ES-I3 (cell line): Measurements from ENCODE around the gene RNASE13.
"Not testable (repeated sequence)": the region's sequence is repeated elsewhere in the genome, so short reads cannot be mapped to it uniquely, and the experiment has no call there.

Experiments
- H3K36me3 ChIP-seq: 2 replicates; pipeline ENCODE4 v1.6.1; 2013; ENCODE audit warnings: mild to moderate bottlenecking, low read length, control low read depth, moderate library complexity; ENCODE audit not compliant: insufficient read depth
- H3K4me1 ChIP-seq: 2 replicates; pipeline ENCODE4 v1.6.1; 2013; ENCODE audit warnings: mild to moderate bottlenecking, control low read depth, low read length; ENCODE audit not compliant: insufficient read depth
- H3K9ac ChIP-seq: 2 replicates; pipeline ENCODE4 v1.6.1; 2013; ENCODE audit warnings: low read depth, mild to moderate bottlenecking, low read length, moderate library complexity
- H3K9me3 ChIP-seq: 2 replicates; pipeline ENCODE4 v1.6.1; 2013; ENCODE audit warnings: mild to moderate bottlenecking, low read length, moderate library complexity; ENCODE audit not compliant: control insufficient read depth, insufficient read depth

The RNASE13 gene

GRCh38 chr14:21011136-21011535 is 23.5 kb downstream of the RNASE13 start:
- H3K9ac ChIP-seq: no peak overlapping the region
- H3K4me1 ChIP-seq: peaks cover 6% of the 10 kb centered on the region
- no peaks in the 10 kb centered on the region for H3K36me3 ChIP-seq
- no peaks in the 10 kb centered on the region for H3K9me3 ChIP-seq

DNA sequence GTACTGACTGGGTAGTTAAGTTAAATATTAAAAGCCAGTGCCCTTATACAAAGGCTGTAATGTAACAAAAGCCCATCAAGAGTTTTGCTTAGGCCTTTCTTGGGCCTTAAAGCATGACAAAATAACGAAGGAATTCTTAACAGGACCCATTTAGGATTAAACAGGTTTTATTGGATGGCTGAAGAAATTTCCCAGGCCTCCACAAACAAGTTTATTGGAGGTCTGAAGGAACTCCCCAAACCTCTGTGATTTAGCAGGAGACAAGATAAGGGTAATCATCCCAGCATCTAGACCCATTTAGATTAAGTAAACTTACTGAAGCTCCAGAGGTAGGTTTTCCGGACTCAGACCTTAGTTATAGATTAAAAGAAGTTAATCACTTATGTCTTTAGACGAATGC is 24.9 kb downstream of the RNASE13 start:
- not testable (repeated sequence) for H3K9ac ChIP-seq, H3K9me3 ChIP-seq, H3K36me3 ChIP-seq, H3K4me1 ChIP-seq

- Histone ChIP-seq H3K4me1 (no peaks in the 10 kb centered on the region), H3K9ac (no peak overlapping the region), H3K9me3 (no peaks in the 10 kb centered on the region), H3K36me3 (no peaks in the 10 kb centered on the region)
Measured at GRCh38 chr14:21003788-21004346, 30.7 kb downstream of the RNASE13 start.

DNA sequence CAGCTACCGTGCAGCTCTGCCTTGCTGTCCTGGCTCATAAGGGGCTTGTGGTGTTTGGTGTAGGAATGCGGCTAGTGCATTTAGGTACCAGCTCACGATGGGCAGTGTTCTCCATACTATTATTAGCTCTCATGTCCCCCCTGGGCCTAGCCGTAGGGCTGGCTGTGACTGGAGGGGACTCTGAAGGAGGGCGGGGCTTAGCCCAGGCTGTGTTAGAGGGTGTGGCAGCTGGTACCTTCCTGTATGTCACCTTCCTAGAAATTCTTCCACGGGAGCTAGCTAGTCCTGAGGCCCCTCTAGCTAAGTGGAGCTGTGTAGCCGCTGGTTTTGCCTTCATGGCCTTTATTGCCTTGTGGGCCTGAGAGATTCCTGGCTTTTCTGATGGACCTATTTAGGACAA is 33.4 kb downstream of the RNASE13 start:
- no peak overlapping the region for H3K9ac ChIP-seq
- H3K36me3 ChIP-seq: peaks cover 2% of the 10 kb centered on the region; the same call in 1 of the 2 replicates
- H3K9me3 ChIP-seq: no peaks in the 10 kb centered on the region
- no peaks in the 10 kb centered on the region for H3K4me1 ChIP-seq

DNA sequence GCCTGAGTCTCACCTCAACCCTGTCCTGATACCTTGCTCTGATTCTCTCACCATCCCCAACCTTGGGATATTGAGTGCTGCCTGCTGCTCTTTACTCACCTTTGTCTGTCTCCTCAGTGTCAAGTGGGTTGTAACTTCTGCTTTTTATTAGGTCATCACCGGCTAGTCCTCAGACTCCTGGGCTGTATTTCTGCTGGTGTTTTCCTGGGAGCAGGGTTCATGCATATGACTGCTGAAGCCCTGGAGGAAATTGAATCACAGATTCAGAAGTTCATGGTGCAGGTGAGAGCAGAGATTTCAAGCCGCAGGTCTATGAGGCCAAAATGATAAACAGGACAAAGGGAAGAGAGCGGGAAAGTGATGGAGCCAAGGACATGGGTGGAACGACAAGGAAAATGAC is 35.0 kb downstream of the RNASE13 start:
- no peaks in the 10 kb centered on the region for H3K9me3 ChIP-seq
- H3K36me3 ChIP-seq: peaks cover 11% of the 10 kb centered on the region
- H3K4me1 ChIP-seq: no peaks in the 10 kb centered on the region
- no peak overlapping the region for H3K9ac ChIP-seq

DNA sequence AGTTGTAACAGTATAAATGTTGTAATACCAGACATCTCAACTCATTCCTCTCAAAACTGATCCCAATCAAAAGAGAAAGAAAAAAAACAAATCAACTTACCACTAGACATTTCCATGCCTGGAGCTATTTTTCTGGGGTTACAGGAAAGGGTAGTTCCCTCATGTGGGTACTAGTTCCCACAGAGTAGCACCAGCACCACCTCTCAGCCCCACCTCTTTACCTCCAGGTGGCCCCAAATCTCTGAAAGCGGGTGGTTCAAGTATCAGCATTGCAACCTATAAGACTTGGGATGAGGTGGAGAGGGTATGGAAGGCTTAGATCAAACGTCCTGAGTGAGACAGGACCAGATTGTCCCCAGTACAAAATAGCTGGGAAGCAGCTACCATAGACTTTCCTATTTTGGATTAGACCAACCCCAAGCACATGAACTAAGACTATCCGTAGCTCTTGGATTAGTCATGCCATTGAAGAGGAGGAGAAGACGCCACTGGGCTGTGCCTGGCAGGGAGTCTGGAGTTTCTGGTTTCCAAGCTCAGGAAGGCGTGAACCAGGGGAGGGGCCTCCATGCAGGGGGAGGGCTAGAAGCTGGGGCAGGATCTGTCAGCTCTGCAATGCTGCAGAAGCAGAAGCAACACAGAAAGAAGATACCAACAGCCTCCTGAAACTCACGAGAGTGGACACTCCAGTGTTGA is 35.8 kb downstream of the RNASE13 start, which contains the start of gene SLC39A2:
Gene SLC39A2, plus strand, starts transcription at position 620 of the 693 bp plus-strand sequence. CDS start 154 bp downstream, outside the sequence.
- Histone ChIP-seq H3K4me1 (no peaks in the 10 kb centered on the region), H3K36me3 (peaks cover 14% of the 10 kb centered on the region), H3K9me3 (no peaks in the 10 kb centered on the region), H3K9ac (no peak within 1 kb of the TSS)

DNA sequence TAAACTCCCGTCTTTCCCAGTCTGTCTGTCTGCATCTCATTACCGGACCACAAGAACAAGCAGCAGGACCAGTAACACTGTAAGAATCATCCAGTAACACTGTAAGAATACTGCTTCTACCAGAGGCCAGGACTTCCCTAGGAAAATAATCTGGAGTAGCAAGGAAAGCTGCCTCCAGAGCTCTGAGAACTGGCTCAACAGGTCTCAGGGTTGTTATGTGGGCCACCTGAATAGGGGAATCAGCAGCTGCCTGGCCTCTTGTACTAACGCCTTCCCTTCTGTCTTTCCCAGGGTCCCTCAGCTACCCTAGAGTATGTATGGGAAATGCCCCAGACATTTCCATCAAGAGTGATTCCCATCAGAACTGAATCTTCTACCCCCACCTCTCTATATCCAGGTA is 36.5 kb downstream of the RNASE13 start:
- H3K4me1 ChIP-seq: no peaks in the 10 kb centered on the region
- H3K36me3 ChIP-seq: peaks cover 16% of the 10 kb centered on the region
- H3K9ac ChIP-seq: no peak overlapping the region
- H3K9me3 ChIP-seq: no peaks in the 10 kb centered on the region

DNA sequence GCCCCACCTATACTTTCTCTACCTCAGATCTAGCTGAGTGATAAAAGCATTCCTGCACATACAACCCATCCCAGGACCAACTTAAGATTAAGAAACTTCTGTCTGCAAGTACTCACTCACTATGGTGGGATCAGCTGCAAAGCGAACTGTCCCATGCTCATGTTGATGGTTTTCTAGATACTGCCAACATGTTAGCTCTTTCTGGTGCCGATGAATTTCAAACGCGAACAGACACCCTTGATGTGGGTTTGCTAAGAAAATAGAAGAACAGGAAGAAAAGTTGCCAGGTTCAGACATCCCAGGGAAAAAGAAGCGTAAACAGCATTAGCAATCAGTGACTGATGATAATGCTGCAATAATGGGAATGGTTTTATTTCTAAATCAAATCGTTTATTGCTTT is 37.0 kb downstream of the RNASE13 start:
- peaks cover 18% of the 10 kb centered on the region for H3K36me3 ChIP-seq
- no peaks in the 10 kb centered on the region for H3K4me1 ChIP-seq
- no peaks in the 10 kb centered on the region for H3K9me3 ChIP-seq
- no peak overlapping the region for H3K9ac ChIP-seq

DNA sequence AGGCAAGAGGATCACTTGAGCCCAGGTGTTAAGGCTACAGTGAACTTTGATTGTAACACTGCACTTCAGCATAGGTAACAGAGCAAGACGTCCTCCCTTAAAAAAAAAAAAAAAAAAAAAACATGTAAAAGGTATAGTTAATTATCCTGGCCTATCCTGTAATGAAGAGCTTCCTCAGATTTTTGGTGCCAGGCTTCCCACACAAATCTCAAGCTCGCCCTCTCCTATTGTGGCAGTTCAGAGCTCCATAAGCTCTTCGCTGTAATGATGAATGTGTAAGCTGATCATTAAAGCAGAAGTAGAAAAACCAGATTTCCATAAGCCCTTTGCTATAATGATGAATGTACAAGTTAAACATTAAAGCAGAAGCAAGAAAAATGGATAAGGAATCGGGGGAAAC is 37.5 kb downstream of the RNASE13 start:
- Histone ChIP-seq H3K4me1 (no peaks in the 10 kb centered on the region), H3K36me3 (peaks cover 22% of the 10 kb centered on the region), H3K9me3 (no peaks in the 10 kb centered on the region), H3K9ac (no peak overlapping the region)

DNA sequence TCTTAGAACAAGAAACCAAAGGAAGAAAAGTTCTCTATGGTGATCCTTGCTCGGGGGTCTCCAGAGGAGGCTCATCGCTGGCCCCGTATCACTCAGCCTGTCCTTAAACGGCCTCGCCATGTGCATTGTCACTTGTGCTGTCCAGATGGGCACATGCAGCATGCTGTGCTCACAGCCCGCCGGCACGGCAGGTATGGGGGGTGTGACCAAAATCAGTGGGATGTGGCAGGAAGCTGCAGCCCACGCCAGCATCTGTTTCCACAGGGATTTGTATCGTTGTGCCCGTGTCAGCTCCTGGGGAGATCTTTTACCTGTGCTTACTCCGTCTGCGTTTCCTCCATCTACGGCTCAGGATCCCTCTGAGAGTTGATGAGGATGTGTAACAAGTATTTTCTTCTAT is 38.1 kb downstream of the RNASE13 start:
- Histone ChIP-seq H3K9me3 (no peaks in the 10 kb centered on the region), H3K4me1 (no peaks in the 10 kb centered on the region), H3K9ac (no peak overlapping the region), H3K36me3 (peaks cover 25% of the 10 kb centered on the region)

DNA sequence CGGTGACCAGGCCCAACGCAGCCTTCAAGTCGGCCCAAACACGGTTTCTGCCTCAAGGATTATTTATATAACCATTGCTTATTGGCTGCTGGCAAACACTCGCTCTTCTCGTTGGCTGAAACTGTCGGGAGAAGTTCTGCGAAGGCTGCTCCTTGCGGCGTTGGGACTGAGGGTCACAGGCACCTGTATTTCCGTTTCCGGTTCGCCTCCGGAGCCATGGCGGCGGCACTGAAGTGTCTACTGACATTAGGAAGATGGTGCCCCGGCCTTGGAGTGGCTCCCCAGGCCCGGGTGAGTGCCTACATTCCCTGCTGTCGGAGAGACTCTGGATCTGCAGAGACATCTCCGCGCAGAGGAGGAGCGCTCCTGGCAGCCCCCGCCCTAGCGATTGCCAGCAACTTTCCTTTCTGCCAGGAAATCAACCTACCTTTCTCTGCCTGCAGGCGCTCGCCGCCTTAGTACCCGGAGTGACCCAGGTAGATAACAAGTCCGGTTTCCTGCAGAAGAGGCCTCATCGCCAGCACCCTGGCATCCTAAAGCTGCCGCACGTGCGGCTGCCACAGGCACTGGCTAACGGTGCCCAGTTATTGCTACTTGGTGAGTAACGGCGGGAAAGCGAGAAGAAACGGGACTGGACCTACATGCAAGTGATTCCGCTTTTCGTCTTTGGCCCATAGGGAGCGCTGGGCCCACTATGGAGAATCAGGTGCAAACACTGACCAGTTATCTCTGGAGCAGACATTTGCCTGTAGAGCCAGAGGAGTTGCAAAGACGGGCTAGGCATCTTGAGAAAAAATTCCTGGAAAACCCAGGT is 44.6 kb downstream of the RNASE13 start, which contains the start of gene METTL17:
Gene METTL17, plus strand, starts transcription at position 194 of the 814 bp plus-strand sequence. Its CDS starts 23 bp downstream, at position 217.
- peaks cover 10% of the 10 kb centered on the region for H3K4me1 ChIP-seq
- H3K9ac ChIP-seq: peak within 1 kb of the TSS; percentile 78
- peaks cover 20% of the 10 kb centered on the region for H3K36me3 ChIP-seq
- no peaks in the 10 kb centered on the region for H3K9me3 ChIP-seq

GRCh38 chr14:20989471-20989786 is 45.2 kb downstream of the RNASE13 start:
- H3K9me3 ChIP-seq: no peaks in the 10 kb centered on the region
- peak overlapping the region; percentile 38 for H3K9ac ChIP-seq
- peaks cover 10% of the 10 kb centered on the region for H3K4me1 ChIP-seq
- H3K36me3 ChIP-seq: peaks cover 16% of the 10 kb centered on the region; the same call in 1 of the 2 replicates

DNA sequence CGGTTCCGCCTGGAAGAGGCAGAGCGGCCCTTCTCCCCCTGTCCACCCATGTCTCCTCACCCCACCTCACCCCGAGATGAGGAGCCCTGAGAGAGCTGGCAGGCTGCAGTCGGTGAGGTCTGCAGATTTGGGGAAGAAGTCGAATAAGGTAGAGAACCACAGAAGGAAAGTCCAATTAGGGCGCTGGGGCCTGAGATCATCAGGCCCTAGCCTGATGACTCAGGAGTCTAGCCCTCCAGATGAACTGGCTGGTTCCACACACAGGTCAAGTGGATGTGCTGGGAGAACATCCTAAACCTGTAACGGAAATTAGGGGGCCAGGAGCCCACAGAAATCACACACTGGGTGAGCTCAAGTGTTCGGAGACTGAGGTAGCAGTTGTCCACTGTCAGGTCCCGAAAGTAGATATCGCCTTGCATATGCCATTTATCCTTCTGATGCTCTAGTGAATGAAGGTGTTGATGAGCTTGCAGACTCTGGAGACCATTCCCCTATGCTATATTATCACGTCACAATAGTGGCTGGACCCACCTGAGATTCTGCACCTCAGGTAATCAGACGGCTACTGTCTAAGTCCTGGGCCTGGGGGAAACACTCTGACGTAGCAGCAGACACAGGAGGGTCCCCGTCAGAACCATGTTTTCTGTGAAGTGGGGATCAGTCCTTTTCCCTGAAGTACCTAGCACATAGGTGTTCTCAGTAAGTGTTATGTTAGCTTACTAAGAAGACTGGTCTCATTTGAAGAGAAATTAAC is 45.7 kb downstream of the RNASE13 start:
- Histone ChIP-seq H3K9ac (peak overlapping the region; percentile 38), H3K4me1 (peaks cover 10% of the 10 kb centered on the region), H3K36me3 (peaks cover 15% of the 10 kb centered on the region; the same call in 1 of the 2 replicates), H3K9me3 (no peaks in the 10 kb centered on the region)

DNA sequence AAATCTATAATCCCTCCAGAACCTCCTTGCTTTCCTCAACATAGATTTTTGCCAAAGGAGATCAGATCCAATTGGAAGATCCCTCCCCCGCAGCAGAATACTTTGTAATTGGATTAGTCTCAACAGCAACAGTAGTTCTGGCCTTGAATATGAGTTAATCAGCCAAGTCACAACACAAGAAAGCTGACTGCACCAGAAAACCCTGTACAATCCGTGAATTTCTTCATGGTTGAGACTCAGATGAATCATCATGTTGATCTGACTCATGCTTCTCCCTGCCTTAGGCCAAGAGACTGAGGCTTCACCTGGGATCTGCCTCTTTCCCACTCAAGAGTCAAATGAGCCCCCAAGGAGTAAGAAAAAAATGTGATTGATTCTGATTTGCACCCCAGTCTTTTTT is 47.8 kb downstream of the RNASE13 start:
- Histone ChIP-seq H3K9ac (no peak overlapping the region), H3K36me3 (peaks cover 3% of the 10 kb centered on the region; the same call in 1 of the 2 replicates), H3K4me1 (peaks cover 10% of the 10 kb centered on the region), H3K9me3 (no peaks in the 10 kb centered on the region)
